GM12801 (cell line): ENCODE data around the gene CRACDL.

Source experiments
- TF ChIP-seq, protein P1 (sequence below): IDR thresholded peaks from one replicate; pipeline ENCODE4 v1.5.1; 2011; ENCODE audit warnings: control low read depth; ENCODE audit not compliant: insufficient read length; ENCODE audit errors: extremely low read depth

The CRACDL gene

DNA sequence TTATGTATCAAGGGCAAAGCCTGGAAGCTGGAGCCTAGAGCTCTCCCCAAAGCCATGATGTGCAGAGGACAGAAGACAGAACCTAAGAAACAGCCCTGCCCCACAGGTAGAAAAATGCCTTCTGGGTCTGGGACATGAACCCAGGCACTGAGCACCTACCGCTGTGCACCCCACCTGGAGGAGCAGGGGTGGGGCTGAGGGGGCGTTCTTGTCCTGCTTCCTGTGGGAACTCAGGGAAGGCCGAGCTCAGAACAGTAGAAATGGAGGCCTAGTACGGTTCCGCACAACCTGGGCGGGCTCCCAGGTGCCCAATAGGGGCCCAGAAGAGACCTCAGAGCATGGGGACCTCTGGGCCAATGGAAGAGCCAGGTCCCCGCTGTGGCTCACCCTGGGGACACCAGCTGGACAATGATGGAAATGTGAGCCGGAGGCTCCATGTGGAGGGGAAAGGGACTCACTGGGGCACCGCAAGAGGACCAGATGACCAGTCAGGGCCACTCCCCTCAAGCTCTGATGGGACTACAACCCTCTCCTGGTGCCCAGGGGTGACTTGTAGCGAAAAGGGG lies 3.2 kb downstream of the CRACDL start:
- TF ChIP-seq, protein P1, sequence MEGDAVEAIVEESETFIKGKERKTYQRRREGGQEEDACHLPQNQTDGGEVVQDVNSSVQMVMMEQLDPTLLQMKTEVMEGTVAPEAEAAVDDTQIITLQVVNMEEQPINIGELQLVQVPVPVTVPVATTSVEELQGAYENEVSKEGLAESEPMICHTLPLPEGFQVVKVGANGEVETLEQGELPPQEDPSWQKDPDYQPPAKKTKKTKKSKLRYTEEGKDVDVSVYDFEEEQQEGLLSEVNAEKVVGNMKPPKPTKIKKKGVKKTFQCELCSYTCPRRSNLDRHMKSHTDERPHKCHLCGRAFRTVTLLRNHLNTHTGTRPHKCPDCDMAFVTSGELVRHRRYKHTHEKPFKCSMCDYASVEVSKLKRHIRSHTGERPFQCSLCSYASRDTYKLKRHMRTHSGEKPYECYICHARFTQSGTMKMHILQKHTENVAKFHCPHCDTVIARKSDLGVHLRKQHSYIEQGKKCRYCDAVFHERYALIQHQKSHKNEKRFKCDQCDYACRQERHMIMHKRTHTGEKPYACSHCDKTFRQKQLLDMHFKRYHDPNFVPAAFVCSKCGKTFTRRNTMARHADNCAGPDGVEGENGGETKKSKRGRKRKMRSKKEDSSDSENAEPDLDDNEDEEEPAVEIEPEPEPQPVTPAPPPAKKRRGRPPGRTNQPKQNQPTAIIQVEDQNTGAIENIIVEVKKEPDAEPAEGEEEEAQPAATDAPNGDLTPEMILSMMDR = no peak

DNA sequence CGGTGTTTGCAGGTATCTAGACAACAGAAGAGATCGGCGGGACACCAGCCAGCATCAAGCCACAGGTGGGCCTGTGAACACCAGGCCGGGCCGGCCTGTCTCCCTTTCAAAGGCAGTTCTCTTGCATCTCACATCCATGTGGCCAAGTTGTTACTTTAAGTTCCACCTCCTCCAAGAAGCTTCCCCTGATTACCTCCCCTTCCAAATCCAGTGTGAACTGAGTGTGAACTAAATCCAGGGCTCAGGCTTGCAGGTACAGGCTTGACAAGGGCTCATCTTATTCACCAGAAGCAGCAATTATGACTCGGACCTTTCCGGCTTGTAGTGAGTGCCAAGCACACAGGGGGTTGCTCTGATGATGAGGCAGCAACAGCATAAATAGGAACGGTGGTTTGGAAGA lies 3.9 kb downstream of the CRACDL start:
- TF ChIP-seq, protein P1 = no peak

DNA sequence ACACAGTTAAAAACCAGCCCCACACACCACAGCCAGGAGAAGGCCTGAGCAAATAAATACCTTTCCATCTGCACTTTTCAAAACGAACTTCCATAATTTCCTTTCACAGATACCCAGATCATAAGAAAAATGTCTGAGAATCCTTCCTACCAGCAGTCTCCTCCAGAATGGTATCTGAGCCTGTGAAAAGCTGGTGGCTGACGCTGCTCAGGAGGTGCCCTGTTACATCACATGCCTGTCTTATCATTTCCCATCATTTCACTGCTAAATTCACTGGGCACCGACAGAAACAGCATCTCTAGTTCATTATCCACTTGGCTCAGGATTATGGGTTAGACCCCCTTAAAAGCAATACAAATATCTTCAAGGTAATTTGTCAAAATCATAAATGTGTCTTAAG lies 4.4 kb downstream of the CRACDL start:
- TF ChIP-seq, protein P1 = no peak

DNA sequence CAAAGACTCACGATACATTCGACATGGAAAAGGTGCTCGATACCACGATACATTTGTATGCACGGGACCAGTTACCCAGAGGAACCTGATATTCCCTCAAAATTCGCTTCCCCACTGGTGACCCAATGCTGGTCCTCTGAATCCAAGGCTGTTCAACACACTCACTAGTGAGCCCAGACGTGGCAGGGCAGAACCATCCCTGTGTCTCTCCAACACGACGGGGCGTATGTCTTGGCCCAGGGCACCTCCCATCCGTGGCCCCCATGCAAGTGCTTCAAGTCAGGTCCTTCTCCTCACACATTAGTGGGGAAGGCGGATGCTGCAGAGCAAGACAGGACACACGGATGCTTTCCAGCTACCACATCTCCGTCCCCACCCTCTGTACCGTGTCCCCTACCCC lies 6.1 kb downstream of the CRACDL start:
- TF ChIP-seq, protein P1 = no peak

DNA sequence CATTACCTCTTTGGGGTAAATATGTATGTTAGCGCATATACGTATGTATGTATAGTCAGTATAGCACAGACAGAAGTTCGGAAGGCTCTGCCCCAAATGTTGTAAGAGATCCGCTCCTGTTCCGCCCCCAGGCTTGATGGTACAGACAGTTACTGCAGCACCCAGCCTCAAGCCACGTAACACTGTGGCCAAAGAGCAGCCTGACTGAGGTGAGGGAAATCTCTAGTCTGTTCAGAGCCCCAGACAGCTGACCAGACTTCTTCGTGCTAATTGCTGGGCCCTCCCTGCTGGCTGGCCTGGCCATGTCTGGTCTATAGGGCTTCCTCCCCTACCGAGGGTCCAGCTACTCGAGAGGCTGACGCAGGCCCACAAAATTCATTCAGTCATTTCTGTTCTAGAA lies 7.8 kb downstream of the CRACDL start:
- TF ChIP-seq, protein P1 = no peak

DNA sequence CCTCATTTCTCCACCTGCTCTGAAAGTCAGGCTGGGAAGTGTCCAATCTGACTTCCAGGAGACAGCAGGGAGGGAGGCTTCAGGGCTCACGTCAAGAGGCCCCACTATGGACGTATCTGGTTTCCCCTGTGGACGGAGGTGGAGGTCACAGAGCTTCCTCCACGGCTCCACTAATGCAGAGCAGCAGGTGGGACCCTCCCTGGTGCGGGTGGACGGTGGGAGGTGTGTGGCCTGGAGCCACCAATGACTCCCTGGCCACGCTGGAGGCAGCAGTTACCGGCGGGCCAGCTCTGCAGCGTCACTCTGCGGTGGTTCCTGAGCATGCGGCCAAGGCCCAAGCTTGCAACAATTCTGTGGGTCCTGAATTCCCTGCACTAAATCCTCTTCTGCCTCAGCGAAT lies 9.0 kb downstream of the CRACDL start:
- TF ChIP-seq, protein P1 = no peak

DNA sequence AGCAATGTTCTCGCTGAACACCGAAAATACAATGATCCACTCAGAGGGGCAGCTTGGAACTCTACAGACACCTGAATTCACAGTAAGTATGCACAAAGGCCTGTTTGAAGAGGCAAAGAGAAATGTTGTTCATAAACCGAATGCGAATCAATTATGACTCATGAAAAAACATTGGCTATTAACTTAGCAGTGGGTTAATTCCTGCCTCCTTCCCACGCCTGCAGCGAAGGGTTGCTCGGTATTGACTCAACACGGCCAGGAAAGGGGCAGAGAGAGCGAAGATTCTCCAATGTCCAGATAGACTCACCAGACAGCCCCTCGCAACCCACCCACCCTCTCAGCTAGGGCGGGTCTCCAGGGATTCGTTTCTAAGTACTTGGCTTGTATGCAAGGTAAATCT lies 9.4 kb downstream of the CRACDL start:
- TF ChIP-seq, protein P1 = no peak
